Common myeloid progenitor, CD34-positive (primary cell): ENCODE measurements around the gene PSMB5.

Source experiments
- CTCF ChIA-PET: fragments of 350-600 bp; sonication (Branson Sonifier 250); formaldehyde crosslinking; loops from one replicate; lab custom pipeline; 2021; ENCODE audit warnings: antibody characterized with exemption; lab: Charles Lee
- POLR2A ChIA-PET: fragments of 350-600 bp; sonication (Branson Sonifier 250); formaldehyde crosslinking; loops from one replicate; lab custom pipeline; 2021; ENCODE audit warnings: antibody characterized with exemption; lab: Charles Lee
- DNase-seq, 3 donors: peaks; one replicate each; pipeline versions ENCODE4 v3.0.0 to v3.0.0-alpha.2; 2013
- H3K27ac ChIP-seq, 2 experiments: 1 replicate in 1 of 2; 2 replicates in 1 of 2; pipeline ENCODE4 v1.7.0; 2013; ENCODE audit warnings: inconsistent platforms in 2 of 2, low read length in 2 of 2, mild to moderate bottlenecking in 2 of 2, low read depth in 1 of 2, moderate library complexity in 1 of 2; ENCODE audit not compliant: severe bottlenecking in 2 of 2, insufficient read depth in 1 of 2, poor library complexity in 1 of 2
- H3K27me3 ChIP-seq, 5 experiments: replicated peaks in 2 of 5; 1 replicate in 3 of 5; 2 replicates in 2 of 5; pipeline versions ENCODE4 v1.6.1 to v1.7.0; 2013; ENCODE audit warnings: low read length in 4 of 5, mild to moderate bottlenecking in 2 of 5, moderate library complexity in 2 of 5, inconsistent platforms in 1 of 5; ENCODE audit not compliant: insufficient read depth in 5 of 5, control insufficient read depth in 4 of 5
- H3K36me3 ChIP-seq, 4 experiments: 1 replicate in 2 of 4; 2 replicates in 2 of 4; pipeline versions ENCODE4 v1.6.1 to v1.7.0; 2013; ENCODE audit warnings: low read length in 3 of 4, control low read depth in 1 of 4, mild to moderate bottlenecking in 1 of 4; ENCODE audit not compliant: control insufficient read depth in 4 of 4, insufficient read depth in 4 of 4
- H3K4me1 ChIP-seq, 4 experiments: 1 replicate in 3 of 4; 2 replicates in 1 of 4; pipeline versions ENCODE4 v1.6.1 to v1.7.1; 2013; ENCODE audit warnings: low read length in 3 of 4, mild to moderate bottlenecking in 3 of 4, control low read depth in 1 of 4, inconsistent platforms in 1 of 4, moderate library complexity in 1 of 4; ENCODE audit not compliant: control insufficient read depth in 4 of 4, insufficient read depth in 4 of 4; ENCODE audit errors: control extremely low read depth in 1 of 4
- H3K4me3 ChIP-seq, 7 experiments: 1 replicate in 4 of 7; 2 replicates in 3 of 7; pipeline versions ENCODE4 v1.5.1 to v1.7.0; 2013; ENCODE audit warnings: mild to moderate bottlenecking in 7 of 7, low read length in 6 of 7, moderate library complexity in 6 of 7, inconsistent platforms in 2 of 7, low read depth in 2 of 7, control low read depth in 1 of 7; ENCODE audit not compliant: insufficient read depth in 4 of 7, control insufficient read depth in 1 of 7; ENCODE audit errors: extremely low read depth in 1 of 7
- H3K9me3 ChIP-seq, 5 experiments: 1 replicate in 4 of 5; 2 replicates in 1 of 5; pipeline versions ENCODE4 v1.6.1 to v1.7.1; 2013; ENCODE audit warnings: low read length in 4 of 5, mild to moderate bottlenecking in 2 of 5, inconsistent platforms in 1 of 5, low read depth in 1 of 5, moderate library complexity in 1 of 5; ENCODE audit not compliant: control insufficient read depth in 4 of 5, insufficient read depth in 2 of 5; ENCODE audit errors: control extremely low read depth in 1 of 5
- WGBS: methylation state at CpG from one replicate; pipeline ENCODE4 v1.1.5; 2013; ENCODE audit not compliant: insufficient coverage; 5-methylcytosine and 5-hydroxymethylcytosine counted together

PSMB5 gene

GRCh38 chr14:23024612-23025075 is 10.1 kb downstream of the PSMB5 start:
- ChIA-PET CTCF (interaction anchor here (0.6 to 6.8 kb wide), 9 partner anchors 9 to 63 kb away, joined by 3 to 31 read pairs (median 3); partner anchors contain the start of gene CDH24), POLR2A (no interaction called here)
- H3K4me1 ChIP-seq, result peaks cover 0 to 7% (median 4%) of the 10 kb centered on the region in 4 experiments
- no peak overlapping the region for H3K4me3 ChIP-seq
- no peaks in the 10 kb centered on the region for H3K9me3 ChIP-seq
- 98% methylated on average over 6 of the region's 7 CpGs for WGBS
- no peaks in the 10 kb centered on the region for H3K27me3 ChIP-seq
- H3K27ac ChIP-seq, result no peak overlapping the region
- H3K36me3 ChIP-seq, result peaks cover 17 to 46% (median 28%) of the 10 kb centered on the region in 4 experiments
- no peak for DNase-seq

- H3K27me3 ChIP-seq, result no peaks in the 10 kb centered on the region
- H3K4me1 ChIP-seq, result peaks cover 0 to 2% (median under 1%) of the 10 kb centered on the region in 4 experiments
- ChIA-PET POLR2A (interaction anchor here (0.6 kb wide), 1 partner anchor 27 kb away, joined by 4 read pairs; no protein-coding TSS in a partner anchor), CTCF (interaction anchor here (0.6 to 6.8 kb wide), 9 partner anchors 11 to 586 kb away, joined by 3 to 31 read pairs (median 3); partner anchors contain the start of gene CDH24)
- H3K36me3 ChIP-seq, result peaks cover 16 to 39% (median 25%) of the 10 kb centered on the region in 4 experiments
- no peak overlapping the region for H3K4me3 ChIP-seq
- H3K9me3 ChIP-seq, result no peaks in the 10 kb centered on the region
- no peak overlapping the region for H3K27ac ChIP-seq
- DNase-seq, result no peak
- 92% methylated on average over 1 of the region's 2 CpGs for WGBS
Observed at GRCh38 chr14:23023795-23024152, 10.9 kb downstream of the PSMB5 start.

- 95% methylated on average over 7 of the region's 8 CpGs for WGBS
- Histone ChIP-seq H3K4me3 (no peak overlapping the region), H3K27ac (no peak overlapping the region), H3K27me3 (no peaks in the 10 kb centered on the region), H3K9me3 (no peaks in the 10 kb centered on the region), H3K4me1 (no peaks in the 10 kb centered on the region), H3K36me3 (peaks cover 16 to 34% (median 25%) of the 10 kb centered on the region in 4 experiments)
- ChIA-PET POLR2A (interaction anchor here (0.6 kb wide), 1 partner anchor 27 kb away, joined by 4 read pairs; no protein-coding TSS in a partner anchor), CTCF (interaction anchor here (0.6 to 6.8 kb wide), 10 partner anchors 10 to 586 kb away, joined by 3 to 31 read pairs (median 4); partner anchors contain the start of gene CDH24)
- no peak for DNase-seq
Observed at GRCh38 chr14:23023022-23023794, 11.5 kb downstream of the PSMB5 start.

- 91% methylated on average over 7 of the region's 7 CpGs for WGBS
- H3K36me3 ChIP-seq, result peaks cover 13 to 28% (median 22%) of the 10 kb centered on the region in 4 experiments
- no peaks in the 10 kb centered on the region for H3K27me3 ChIP-seq
- ChIA-PET POLR2A (interaction anchor here (0.6 kb wide), 1 partner anchor 9 kb away, joined by 3 read pairs; no protein-coding TSS in a partner anchor), CTCF (interaction anchor here (0.8 to 6.8 kb wide), 8 partner anchors 10 to 49 kb away, joined by 3 to 31 read pairs (median 4); partner anchors contain the start of gene CDH24)
- DNase-seq, result no peak
- no peaks in the 10 kb centered on the region for H3K4me1 ChIP-seq
- H3K9me3 ChIP-seq, result no peaks in the 10 kb centered on the region
- no peak overlapping the region for H3K4me3 ChIP-seq
- no peak overlapping the region for H3K27ac ChIP-seq
Observed at GRCh38 chr14:23021889-23022442, 12.7 kb downstream of the PSMB5 start.

- H3K36me3 ChIP-seq, result peaks cover 12 to 28% (median 22%) of the 10 kb centered on the region in 4 experiments
- no peaks in the 10 kb centered on the region for H3K9me3 ChIP-seq
- H3K27me3 ChIP-seq, result no peaks in the 10 kb centered on the region
- H3K4me3 ChIP-seq, result no peak overlapping the region
- CTCF ChIA-PET, result interaction anchor here (1.0 to 6.8 kb wide), 7 partner anchors 12 to 49 kb away, joined by 3 to 31 read pairs (median 4); partner anchors contain the start of gene CDH24
- no peak overlapping the region for H3K27ac ChIP-seq
- WGBS, result 100% methylated on average over 9 of the region's 9 CpGs
- no peaks in the 10 kb centered on the region for H3K4me1 ChIP-seq
- no peak for DNase-seq
- POLR2A ChIA-PET, result interaction anchor here (0.6 kb wide), 1 partner anchor 10 kb away, joined by 3 read pairs; no protein-coding TSS in a partner anchor
Observed at GRCh38 chr14:23021434-23021833, 13.3 kb downstream of the PSMB5 start.

GRCh38 chr14:23020143-23021128 is 14.3 kb downstream of the PSMB5 start:
- Histone ChIP-seq H3K4me1 (peaks cover 0 to 4% (median 0%) of the 10 kb centered on the region in 4 experiments), H3K27ac (no peak overlapping the region), H3K4me3 (no peak overlapping the region), H3K36me3 (peaks cover 3 to 19% (median 13%) of the 10 kb centered on the region in 4 experiments), H3K9me3 (no peaks in the 10 kb centered on the region), H3K27me3 (no peaks in the 10 kb centered on the region)
- POLR2A ChIA-PET, result no interaction called here
- CTCF ChIA-PET, result interaction anchor here (1.0 to 6.8 kb wide), 5 partner anchors 14 to 39 kb away, joined by 3 to 31 read pairs (median 4); partner anchors contain the start of gene CDH24
- DNase-seq, result peak in 1 of 3 donors; percentile 31
- WGBS, result 80% methylated on average over 1 of the region's 7 CpGs
